Activated naive CD8-positive, alpha-beta T cell treated with anti-CD3 and anti-CD28 coated beads, Interleukin-2, amount 50 U/mL, for 24 hours (primary cell): Measurements from ENCODE around the gene TTC9.

Experiments
- ATAC-seq: fragments of 150-1000 bp; cut with Tn5 transposase; one replicate; pipeline ENCODE4 v1.10.0; 2021
- DNase-seq: peaks from one replicate; pipeline ENCODE4 v3.0.0; 2021
- H3K27ac Mint-ChIP-seq: one replicate; pipeline ENCODE4 v1.8.0; 2021; ENCODE audit warnings: mild to moderate bottlenecking, mixed read lengths
- H3K27me3 Mint-ChIP-seq: one replicate; pipeline ENCODE4 v1.8.0; 2021; ENCODE audit warnings: mixed read lengths
- H3K36me3 Mint-ChIP-seq: one replicate; pipeline ENCODE4 v1.8.0; 2021; ENCODE audit warnings: low read depth, mixed read lengths
- H3K4me1 Mint-ChIP-seq: one replicate; pipeline ENCODE4 v1.8.0; 2021; ENCODE audit warnings: mixed read lengths
- H3K4me3 Mint-ChIP-seq: one replicate; pipeline ENCODE4 v1.8.0; 2021; ENCODE audit warnings: mild to moderate bottlenecking, moderate library complexity, mixed read lengths
- H3K9me3 Mint-ChIP-seq: one replicate; pipeline ENCODE4 v1.8.0; 2021; ENCODE audit warnings: mixed read lengths

Gene TTC9

GRCh38 chr14:70707138-70708038, 65.7 kb downstream of the TTC9 start:
- DNase-seq: peak; percentile 11

GRCh38 chr14:70708717-70709570, 67.2 kb downstream of the TTC9 start:
- Mint-ChIP-seq H3K36me3 (no peaks in the 10 kb centered on the region), H3K27ac (no peak overlapping the region), H3K4me1 (peaks cover 9% of the 10 kb centered on the region), H3K4me3 (no peak overlapping the region), H3K9me3 (no peaks in the 10 kb centered on the region), H3K27me3 (no peaks in the 10 kb centered on the region)
- no peak for ATAC-seq
- DNase-seq: no peak

More at GRCh38 chr14:70707138-70708038, 65.7 kb downstream of the TTC9 start:
- Mint-ChIP-seq H3K36me3 (no peaks in the 10 kb centered on the region), H3K4me3 (no peak overlapping the region), H3K4me1 (peaks cover 4% of the 10 kb centered on the region), H3K27ac (no peak overlapping the region), H3K9me3 (no peaks in the 10 kb centered on the region), H3K27me3 (no peaks in the 10 kb centered on the region)
- peak; percentile 93 for ATAC-seq

- no peak for ATAC-seq
- Mint-ChIP-seq H3K36me3 (no peaks in the 10 kb centered on the region), H3K4me3 (no peak overlapping the region), H3K9me3 (no peaks in the 10 kb centered on the region), H3K4me1 (peaks cover 11% of the 10 kb centered on the region), H3K27me3 (no peaks in the 10 kb centered on the region), H3K27ac (no peak overlapping the region)
- DNase-seq: no peak
Measured at GRCh38 chr14:70709726-70710382, 68.1 kb downstream of the TTC9 start.

GRCh38 chr14:70711451-70711850, 69.7 kb downstream of the TTC9 start:
- Mint-ChIP-seq H3K4me3 (no peak overlapping the region), H3K27ac (no peak overlapping the region), H3K4me1 (peaks cover 11% of the 10 kb centered on the region), H3K36me3 (no peaks in the 10 kb centered on the region), H3K9me3 (no peaks in the 10 kb centered on the region), H3K27me3 (no peaks in the 10 kb centered on the region)
- no peak for ATAC-seq
- no peak for DNase-seq

GRCh38 chr14:70713096-70713495, 71.4 kb downstream of the TTC9 start:
- DNase-seq (no peak), ATAC-seq (no peak)
- Mint-ChIP-seq H3K9me3 (no peaks in the 10 kb centered on the region), H3K36me3 (no peaks in the 10 kb centered on the region), H3K4me1 (peaks cover 8% of the 10 kb centered on the region), H3K27me3 (no peaks in the 10 kb centered on the region), H3K27ac (no peak overlapping the region), H3K4me3 (no peak overlapping the region)

- Mint-ChIP-seq H3K4me3 (no peak overlapping the region), H3K4me1 (peaks cover 8% of the 10 kb centered on the region), H3K9me3 (no peaks in the 10 kb centered on the region), H3K27me3 (no peaks in the 10 kb centered on the region), H3K27ac (no peak overlapping the region), H3K36me3 (no peaks in the 10 kb centered on the region)
- no peak for DNase-seq
- no peak for ATAC-seq
Measured at GRCh38 chr14:70713511-70713916, 71.8 kb downstream of the TTC9 start.

- Mint-ChIP-seq H3K27ac (no peak overlapping the region), H3K9me3 (no peaks in the 10 kb centered on the region), H3K27me3 (no peaks in the 10 kb centered on the region), H3K4me3 (no peak overlapping the region), H3K36me3 (no peaks in the 10 kb centered on the region), H3K4me1 (peaks cover 8% of the 10 kb centered on the region)
- peak; percentile 56 for DNase-seq
- peak; percentile 36 for ATAC-seq
Measured at GRCh38 chr14:70714055-70714550, 72.4 kb downstream of the TTC9 start.

- no peak overlapping the region for H3K4me3 Mint-ChIP-seq
- ATAC-seq (no peak), DNase-seq (no peak)
- H3K27ac Mint-ChIP-seq: no peak overlapping the region
- peaks cover 8% of the 10 kb centered on the region for H3K4me1 Mint-ChIP-seq
- H3K36me3 Mint-ChIP-seq: no peaks in the 10 kb centered on the region
- H3K27me3 Mint-ChIP-seq: no peaks in the 10 kb centered on the region
- no peaks in the 10 kb centered on the region for H3K9me3 Mint-ChIP-seq
Measured at GRCh38 chr14:70716483-70716882, 74.8 kb downstream of the TTC9 start.

GRCh38 chr14:70716958-70717357, 75.2 kb downstream of the TTC9 start:
- ATAC-seq (no peak), DNase-seq (no peak)
- peaks cover 8% of the 10 kb centered on the region for H3K4me1 Mint-ChIP-seq
- H3K9me3 Mint-ChIP-seq: no peaks in the 10 kb centered on the region
- no peaks in the 10 kb centered on the region for H3K27me3 Mint-ChIP-seq
- no peak overlapping the region for H3K27ac Mint-ChIP-seq
- no peak overlapping the region for H3K4me3 Mint-ChIP-seq
- no peaks in the 10 kb centered on the region for H3K36me3 Mint-ChIP-seq

- H3K4me1 Mint-ChIP-seq: peaks cover 5% of the 10 kb centered on the region
- H3K27ac Mint-ChIP-seq: no peak overlapping the region
- ATAC-seq (no peak), DNase-seq (no peak)
- no peaks in the 10 kb centered on the region for H3K9me3 Mint-ChIP-seq
- no peaks in the 10 kb centered on the region for H3K36me3 Mint-ChIP-seq
- no peak overlapping the region for H3K4me3 Mint-ChIP-seq
- no peaks in the 10 kb centered on the region for H3K27me3 Mint-ChIP-seq
Measured at GRCh38 chr14:70718383-70719118, 76.8 kb downstream of the TTC9 start.

GRCh38 chr14:70721542-70721941, 79.8 kb downstream of the TTC9 start:
- DNase-seq: no peak
- no peak for ATAC-seq
- H3K27ac Mint-ChIP-seq: no peak overlapping the region
- H3K4me3 Mint-ChIP-seq: no peak overlapping the region
- no peaks in the 10 kb centered on the region for H3K36me3 Mint-ChIP-seq
- H3K4me1 Mint-ChIP-seq: no peaks in the 10 kb centered on the region
- no peaks in the 10 kb centered on the region for H3K9me3 Mint-ChIP-seq
- no peaks in the 10 kb centered on the region for H3K27me3 Mint-ChIP-seq

GRCh38 chr14:70722418-70722817, 80.7 kb downstream of the TTC9 start:
- no peaks in the 10 kb centered on the region for H3K27me3 Mint-ChIP-seq
- H3K9me3 Mint-ChIP-seq: no peaks in the 10 kb centered on the region
- no peaks in the 10 kb centered on the region for H3K4me1 Mint-ChIP-seq
- no peak overlapping the region for H3K27ac Mint-ChIP-seq
- H3K4me3 Mint-ChIP-seq: no peak overlapping the region
- DNase-seq: no peak
- no peak for ATAC-seq
- H3K36me3 Mint-ChIP-seq: no peaks in the 10 kb centered on the region

- H3K4me1 Mint-ChIP-seq: no peaks in the 10 kb centered on the region
- no peaks in the 10 kb centered on the region for H3K9me3 Mint-ChIP-seq
- H3K27me3 Mint-ChIP-seq: no peaks in the 10 kb centered on the region
- no peak for ATAC-seq
- DNase-seq: no peak
- H3K36me3 Mint-ChIP-seq: no peaks in the 10 kb centered on the region
- H3K4me3 Mint-ChIP-seq: no peak overlapping the region
- no peak overlapping the region for H3K27ac Mint-ChIP-seq
Measured at GRCh38 chr14:70723276-70723675, 81.6 kb downstream of the TTC9 start.

- Mint-ChIP-seq H3K4me3 (no peak overlapping the region), H3K36me3 (no peaks in the 10 kb centered on the region), H3K4me1 (no peaks in the 10 kb centered on the region), H3K27ac (no peak overlapping the region), H3K27me3 (no peaks in the 10 kb centered on the region), H3K9me3 (no peaks in the 10 kb centered on the region)
- ATAC-seq (no peak), DNase-seq (no peak)
Measured at GRCh38 chr14:70724110-70724509, 82.4 kb downstream of the TTC9 start.
